Caco-2 (cell line): ENCODE data around the gene RIPOR2. TPM values are rescaled to one million over a fixed set of nuclear protein-coding genes. Genes with fewer than 3 reads are reported as not detected.
"Not testable (repeated sequence)": the region's sequence is repeated elsewhere in the genome, so short reads cannot be mapped to it uniquely, and the experiment has no call there.

ENCODE experiments used
- BruUV-seq: library from RNA; stranded (reverse); fragments of 400-500 nt; replicated peaks from 2 replicates; lab custom pipeline; 2021; lab: Mats Ljungman, UMichigan
- CTCF ChIA-PET: fragments of 300-600 bp; sonication (Branson Sonifier 250); formaldehyde crosslinking; loops from one replicate; lab custom pipeline; 2022; ENCODE audit warnings: antibody characterized with exemption; lab: Charles Lee
- POLR2A ChIA-PET: fragments of 300-600 bp; sonication (Branson Sonifier 250); formaldehyde crosslinking; loops from one replicate; lab custom pipeline; 2022; ENCODE audit warnings: antibody characterized with exemption; lab: Charles Lee
- DNase-seq, 2 experiments: peaks; one replicate each; pipeline versions ENCODE4 v3.0.0 to v3.0.0-alpha.2; 2020 to 2022
- H3K27me3 ChIP-seq: replicated peaks from 2 replicates; pipeline ENCODE4 v1.6.0; 2011; ENCODE audit warnings: low read length; ENCODE audit not compliant: control insufficient read depth, insufficient read depth
- H3K36me3 ChIP-seq: 2 replicates; pipeline ENCODE4 v1.5.1; 2011; ENCODE audit warnings: low read length; ENCODE audit not compliant: control insufficient read depth, insufficient read depth
- H3K4me1 ChIP-seq: fragments of 250-450 bp; sonication (Bioruptor Pico); 2 replicates; pipeline ENCODE4 v1.5.1; 2020; ENCODE audit warnings: mild to moderate bottlenecking
- H3K4me3 ChIP-seq: 2 replicates; pipeline ENCODE4 v1.5.1; 2011; ENCODE audit warnings: low read depth, mild to moderate bottlenecking, control low read depth, low read length
- H3K9me3 ChIP-seq: fragments of 250-450 bp; sonication (Bioruptor Pico); 2 replicates; pipeline ENCODE4 v1.5.1; 2020; ENCODE audit warnings: mild to moderate bottlenecking, moderate library complexity
- H3K27ac Mint-ChIP-seq: one replicate; pipeline ENCODE4 v1.8.0; 2022; ENCODE audit warnings: mixed read lengths; ENCODE audit not compliant: unreplicated experiment
- H3K27me3 Mint-ChIP-seq: one replicate; pipeline ENCODE4 v1.8.0; 2022; ENCODE audit warnings: mixed read lengths; ENCODE audit not compliant: insufficient read depth, unreplicated experiment
- H3K36me3 Mint-ChIP-seq: one replicate; pipeline ENCODE4 v1.8.0; 2022; ENCODE audit warnings: mild to moderate bottlenecking, mixed read lengths; ENCODE audit not compliant: insufficient read depth, unreplicated experiment
- H3K4me1 Mint-ChIP-seq: one replicate; pipeline ENCODE4 v1.8.0; 2022; ENCODE audit warnings: low read depth, mixed read lengths; ENCODE audit not compliant: unreplicated experiment
- H3K4me3 Mint-ChIP-seq: one replicate; pipeline ENCODE4 v1.8.0; 2022; ENCODE audit warnings: mild to moderate bottlenecking, moderate library complexity, mixed read lengths; ENCODE audit not compliant: unreplicated experiment
- H3K9me3 Mint-ChIP-seq: one replicate; pipeline ENCODE4 v1.8.0; 2022; ENCODE audit warnings: mixed read lengths; ENCODE audit not compliant: unreplicated experiment
- intact Hi-C: fragments of 100-400 bp; cut with micrococcal nuclease; formaldehyde crosslinking; loops from one replicate; pipeline ENCODE4 v1.10.0; 2022; ENCODE audit not compliant: unreplicated experiment
- total RNA-seq: library from RNA; stranded (reverse); gene quantifications from 2 replicates; pipeline ENCODE4 v1.2.3, GENCODE V29; 2022
- TF ChIP-seq, protein P1 (sequence below), 2 experiments: fragments of 200-600 bp in 1 of 2; IDR thresholded peaks; 1 replicate in 1 of 2; 2 replicates in 1 of 2; pipeline versions ENCODE4 v1.5.1 to v1.8.0; 2011 to 2022; ENCODE audit warnings: antibody characterized with exemption in 1 of 2, control low read depth in 1 of 2, inconsistent platforms in 1 of 2, low read depth in 1 of 2, low read length in 1 of 2, mild to moderate bottlenecking in 1 of 2, moderate library complexity in 1 of 2; ENCODE audit not compliant: insufficient read depth in 1 of 2, severe bottlenecking in 1 of 2, unreplicated experiment in 1 of 2

The RIPOR2 gene
- total RNA-seq, 1 experiment from 2014 or later = 0.64 TPM

DNA sequence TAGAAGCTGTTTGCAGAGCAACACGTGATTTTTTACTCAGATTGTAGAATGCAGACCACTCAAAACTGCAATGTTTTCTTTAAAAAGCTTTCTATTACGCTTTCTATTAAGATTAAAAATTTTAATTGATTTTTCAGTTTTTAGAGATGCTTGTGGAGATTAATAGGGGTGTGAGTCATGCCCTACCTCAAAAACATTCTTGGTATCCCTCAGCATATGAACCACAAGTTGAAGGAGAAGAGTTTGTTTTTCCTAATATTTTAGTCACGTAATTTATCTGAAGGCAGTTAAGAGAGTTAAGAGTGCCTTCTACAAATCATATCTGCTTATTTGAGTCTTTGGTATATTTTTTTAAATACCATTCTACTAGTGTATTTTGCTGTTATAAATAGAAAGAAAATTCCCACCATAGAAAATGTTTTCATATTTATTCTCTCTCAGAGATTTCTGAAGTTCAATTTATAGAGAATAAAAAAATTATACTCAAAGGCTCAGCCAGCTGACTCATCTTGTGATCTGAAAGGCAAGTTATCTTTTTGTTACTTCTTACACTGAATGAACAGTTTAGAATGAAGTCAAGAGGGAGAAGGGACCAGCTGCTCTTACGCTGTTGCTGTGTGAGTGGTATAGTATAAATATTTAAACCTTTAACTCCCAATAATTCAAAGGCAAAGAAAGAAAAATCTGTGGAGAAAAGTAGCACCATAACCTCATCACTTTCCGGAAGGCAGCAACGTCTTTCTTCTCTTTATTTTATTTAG lies 7.6 kb downstream of the RIPOR2 start:
- H3K27me3 ChIP-seq = no peaks in the 10 kb centered on the region
- CTCF ChIA-PET = no interaction called here
- no peaks in the 10 kb centered on the region for H3K27me3 Mint-ChIP-seq
- no peak for DNase-seq
- intact Hi-C loops = no loop called here
- H3K4me3 ChIP-seq = no peak overlapping the region
- TF ChIP-seq, protein P1, sequence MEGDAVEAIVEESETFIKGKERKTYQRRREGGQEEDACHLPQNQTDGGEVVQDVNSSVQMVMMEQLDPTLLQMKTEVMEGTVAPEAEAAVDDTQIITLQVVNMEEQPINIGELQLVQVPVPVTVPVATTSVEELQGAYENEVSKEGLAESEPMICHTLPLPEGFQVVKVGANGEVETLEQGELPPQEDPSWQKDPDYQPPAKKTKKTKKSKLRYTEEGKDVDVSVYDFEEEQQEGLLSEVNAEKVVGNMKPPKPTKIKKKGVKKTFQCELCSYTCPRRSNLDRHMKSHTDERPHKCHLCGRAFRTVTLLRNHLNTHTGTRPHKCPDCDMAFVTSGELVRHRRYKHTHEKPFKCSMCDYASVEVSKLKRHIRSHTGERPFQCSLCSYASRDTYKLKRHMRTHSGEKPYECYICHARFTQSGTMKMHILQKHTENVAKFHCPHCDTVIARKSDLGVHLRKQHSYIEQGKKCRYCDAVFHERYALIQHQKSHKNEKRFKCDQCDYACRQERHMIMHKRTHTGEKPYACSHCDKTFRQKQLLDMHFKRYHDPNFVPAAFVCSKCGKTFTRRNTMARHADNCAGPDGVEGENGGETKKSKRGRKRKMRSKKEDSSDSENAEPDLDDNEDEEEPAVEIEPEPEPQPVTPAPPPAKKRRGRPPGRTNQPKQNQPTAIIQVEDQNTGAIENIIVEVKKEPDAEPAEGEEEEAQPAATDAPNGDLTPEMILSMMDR (IDR thresholded peaks at IDR 0.05; ENCODE audit: insufficient read depth in 1 of 2, low read depth in 1 of 2, low read length in 1 of 2, severe bottlenecking in 1 of 2, unreplicated experiment in 1 of 2) = no peak
- peaks cover 17% of the 10 kb centered on the region for H3K4me1 ChIP-seq
- H3K9me3 ChIP-seq = no peaks in the 10 kb centered on the region
- H3K4me3 Mint-ChIP-seq = no peak overlapping the region
- no peaks in the 10 kb centered on the region for H3K36me3 Mint-ChIP-seq
- POLR2A ChIA-PET = no interaction called here
- no TSS peak for BruUV-seq
- peaks cover 7% of the 10 kb centered on the region for H3K4me1 Mint-ChIP-seq
- peaks cover 13% of the 10 kb centered on the region for H3K9me3 Mint-ChIP-seq
- H3K36me3 ChIP-seq = no peaks in the 10 kb centered on the region
- no peak overlapping the region for H3K27ac Mint-ChIP-seq

- H3K4me3 Mint-ChIP-seq = no peak overlapping the region
- no TSS peak for BruUV-seq
- POLR2A ChIA-PET = no interaction called here
Measured at GRCh38 chr6:24927277-24927955, 8.3 kb downstream of the RIPOR2 start.

DNA sequence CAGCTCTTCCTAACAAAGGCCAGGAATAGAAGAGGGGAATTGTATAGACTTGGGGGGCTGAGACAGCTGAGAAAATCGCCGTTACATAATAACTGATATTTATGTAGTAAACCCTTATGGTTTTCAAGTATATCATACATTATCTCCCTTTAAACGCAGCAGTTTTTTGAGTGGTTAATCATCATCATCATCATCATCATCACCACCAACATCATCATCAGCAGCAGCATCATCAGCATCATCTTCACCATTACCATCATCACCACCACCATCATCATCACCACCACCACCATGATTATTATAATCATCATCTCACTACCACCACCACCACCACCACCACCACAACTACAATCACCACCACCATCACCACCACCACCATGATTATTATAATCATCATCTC lies 9.1 kb downstream of the RIPOR2 start:
- H3K9me3 ChIP-seq, POLR2A ChIA-PET, H3K4me3 ChIP-seq, intact Hi-C loops, CTCF ChIA-PET, BruUV-seq, H3K27me3 Mint-ChIP-seq, DNase-seq, H3K27me3 ChIP-seq, H3K36me3 Mint-ChIP-seq, H3K36me3 ChIP-seq, H3K27ac Mint-ChIP-seq, H3K4me3 Mint-ChIP-seq, H3K4me1 Mint-ChIP-seq: not testable (repeated sequence)
- H3K9me3 Mint-ChIP-seq = peaks cover 13% of the 10 kb centered on the region
- H3K4me1 ChIP-seq = peaks cover 14% of the 10 kb centered on the region

More at GRCh38 chr6:24927277-24927955, 8.3 kb downstream of the RIPOR2 start:
- Mint-ChIP-seq H3K27ac (no peak overlapping the region), H3K4me1 (peaks cover 7% of the 10 kb centered on the region), H3K36me3 (no peaks in the 10 kb centered on the region), H3K27me3 (no peaks in the 10 kb centered on the region), H3K9me3 (peaks cover 13% of the 10 kb centered on the region)
- CTCF ChIA-PET = no interaction called here
- Histone ChIP-seq H3K4me3 (no peak overlapping the region), H3K27me3 (no peaks in the 10 kb centered on the region), H3K9me3 (no peaks in the 10 kb centered on the region), H3K4me1 (peaks cover 14% of the 10 kb centered on the region), H3K36me3 (no peaks in the 10 kb centered on the region)
- intact Hi-C loops = no loop called here
- DNase-seq = no peak
- TF ChIP-seq, protein P1 (IDR thresholded peaks at IDR 0.05; ENCODE audit: insufficient read depth in 1 of 2, low read depth in 1 of 2, low read length in 1 of 2, severe bottlenecking in 1 of 2, unreplicated experiment in 1 of 2) = no peak
